HepG2 (cell line): ENCODE data around the gene CIB2.

Experiments
- CENPX ChIP-seq: sonication (generic); formaldehyde crosslinking; IDR thresholded peaks from 2 replicates; pipeline ENCODE4 v1.9.0; 2021; ENCODE audit warnings: mild to moderate bottlenecking, missing genetic modification reagents, moderate library complexity
- CTCF ChIP-seq: sonication (generic); formaldehyde crosslinking; IDR thresholded peaks from 2 replicates; pipeline ENCODE4 v1.5.0; 2020; ENCODE audit warnings: mild to moderate bottlenecking, missing genetic modification reagents, moderate library complexity
- ETS1 ChIP-seq: sonication (generic); formaldehyde crosslinking; IDR thresholded peaks from 2 replicates; pipeline ENCODE4 v1.4.0; 2020; ENCODE audit warnings: missing genetic modification reagents
- MAX ChIP-seq: IDR thresholded peaks from 2 replicates; pipeline ENCODE4 v1.6.1; 2012; ENCODE audit warnings: inconsistent platforms
- MAZ ChIP-seq, 2 experiments: sonication (generic) in 1 of 2; formaldehyde crosslinking in 1 of 2; IDR thresholded peaks; 2 replicates each; pipeline versions ENCODE4 v1.5.0 to v1.6.1; 2012 to 2020; ENCODE audit warnings: low read depth in 2 of 2, mild to moderate bottlenecking in 2 of 2, borderline replicate concordance in 1 of 2, improper control_type of control experiment in 1 of 2, low read length in 1 of 2, missing genetic modification reagents in 1 of 2, moderate library complexity in 1 of 2
- NFRKB ChIP-seq: fragments of 450-650 bp; IDR thresholded peaks from 2 replicates; pipeline ENCODE4 v1.6.1; 2017
- NRL ChIP-seq: sonication (generic); formaldehyde crosslinking; IDR thresholded peaks from 2 replicates; pipeline ENCODE4 v1.5.0; 2020; ENCODE audit warnings: missing genetic modification reagents, mild to moderate bottlenecking, moderate library complexity, borderline replicate concordance
- ZNF124 ChIP-seq: sonication (generic); formaldehyde crosslinking; IDR thresholded peaks from 2 replicates; pipeline ENCODE4 v1.4.0; 2020; ENCODE audit warnings: missing genetic modification reagents
- ZNF138 ChIP-seq: sonication (generic); formaldehyde crosslinking; IDR thresholded peaks from 2 replicates; pipeline ENCODE4 v1.5.0; 2020; ENCODE audit warnings: mild to moderate bottlenecking, low read depth, missing genetic modification reagents

- TF ChIP-seq CENPX (no peak), CTCF (CRISPR knock-in tag) (no peak), MAX (peak; percentile 64), MAZ (IDR thresholded peaks at IDR 0.05; ENCODE audit: borderline replicate concordance, low read depth, low read length) (0 out of 2 replicates have a peak, but pooled peaks have one; percentile 55), MAZ (CRISPR knock-in tag; IDR thresholded peaks at IDR 0.05; ENCODE audit: low read depth) (peak; percentile 72), ETS1 (CRISPR knock-in tag) (no peak), ZNF138 (CRISPR knock-in tag) (0 out of 2 replicates have a peak, but pooled peaks have one; percentile 35), NRL (no peak), NFRKB (no peak), ZNF124 (no peak)
These were observed 18.0 kb upstream of the CIB2 start, which contains the start of gene IDH3A for GRCh38 chr15:78149068-78149804.
